Natural killer cell (primary cell): Measurements from ENCODE around the gene ZNF326. TPM values are rescaled to one million over a fixed set of nuclear protein-coding genes. Genes with fewer than 3 reads are reported as not detected.

Experiments used
- ATAC-seq, 3 donors: fragments of 150-1000 bp in 2 of 3; fragments of 200-7000 bp in 1 of 3; cut with Tn5 transposase; 1 replicate in 1 of 3; 2 replicates in 2 of 3; pipeline ENCODE4 v1.10.0; 2021; ENCODE audit warnings: mild to moderate bottlenecking in 2 of 3, moderate library complexity in 2 of 3
- DNase-seq, 2 donors: peaks; one replicate each; pipeline versions ENCODE4 v3.0.0 to v3.0.0-alpha.2; 2013 to 2021; ENCODE audit warnings: mixed read lengths in 1 of 2
- H3K27ac ChIP-seq: one replicate; pipeline ENCODE4 v1.5.1; 2013; ENCODE audit warnings: mild to moderate bottlenecking, low read length
- H3K27me3 ChIP-seq: one replicate; pipeline ENCODE4 v1.6.1; 2013; ENCODE audit warnings: low read length; ENCODE audit not compliant: control insufficient read depth, insufficient read depth
- H3K36me3 ChIP-seq: one replicate; pipeline ENCODE4 v1.6.1; 2013; ENCODE audit warnings: low read length; ENCODE audit not compliant: control insufficient read depth, insufficient read depth
- H3K4me1 ChIP-seq: one replicate; pipeline ENCODE4 v1.6.1; 2013; ENCODE audit warnings: low read length; ENCODE audit not compliant: control insufficient read depth, insufficient read depth
- H3K4me3 ChIP-seq: one replicate; pipeline ENCODE4 v1.5.1; 2013; ENCODE audit warnings: low read length
- H3K9me3 ChIP-seq: one replicate; pipeline ENCODE4 v1.6.1; 2013; ENCODE audit warnings: low read length; ENCODE audit not compliant: control insufficient read depth, insufficient read depth
- H3K27ac Mint-ChIP-seq, 2 donors: one replicate each; pipeline ENCODE4 v1.8.0; 2022; ENCODE audit warnings: mild to moderate bottlenecking in 2 of 2, mixed read lengths in 2 of 2, moderate library complexity in 1 of 2
- H3K27me3 Mint-ChIP-seq, 2 donors: one replicate each; pipeline ENCODE4 v1.8.0; 2022; ENCODE audit warnings: low read depth in 2 of 2, mixed read lengths in 2 of 2
- H3K36me3 Mint-ChIP-seq: one replicate; pipeline ENCODE4 v1.8.0; 2022; ENCODE audit warnings: mixed read lengths
- H3K4me1 Mint-ChIP-seq, 2 donors: one replicate each; pipeline ENCODE4 v1.8.0; 2022; ENCODE audit warnings: mixed read lengths in 2 of 2
- H3K4me3 Mint-ChIP-seq: one replicate; pipeline ENCODE4 v1.8.0; 2022; ENCODE audit warnings: mild to moderate bottlenecking, moderate library complexity, mixed read lengths
- H3K9me3 Mint-ChIP-seq, 2 donors: one replicate each; pipeline ENCODE4 v1.8.0; 2022; ENCODE audit warnings: mixed read lengths in 2 of 2
- WGBS: methylation state at CpG from one replicate; pipeline ENCODE4 v1.1.7; 2013; ENCODE audit warnings: missing lambda C conversion rate; ENCODE audit not compliant: insufficient coverage; 5-methylcytosine and 5-hydroxymethylcytosine counted together
- intact Hi-C: fragments of 100-400 bp; cut with micrococcal nuclease; formaldehyde crosslinking; loops from one replicate; pipeline ENCODE4 v1.14.2; 2022
- total RNA-seq, 4 donors: library from RNA; stranded (reverse); fragments of 120-200 nt in 1 of 4; gene quantifications; one replicate each; pipeline versions ENCODE4 v1.2.3 to v1.2.4, GENCODE V29; 2013 to 2022
- TF ChIP-seq, protein P1 (sequence below): fragments of 200-600 bp; IDR thresholded peaks from one replicate; pipeline ENCODE4 v1.8.0; 2022; ENCODE audit warnings: antibody characterized with exemption

Gene ZNF326
- total RNA-seq, 3 donors from 2014 or later (not counting 1 experiment from before 2014, with no cell fraction given) = 44.4 to 49.2 (median 45.7) TPM

DNA sequence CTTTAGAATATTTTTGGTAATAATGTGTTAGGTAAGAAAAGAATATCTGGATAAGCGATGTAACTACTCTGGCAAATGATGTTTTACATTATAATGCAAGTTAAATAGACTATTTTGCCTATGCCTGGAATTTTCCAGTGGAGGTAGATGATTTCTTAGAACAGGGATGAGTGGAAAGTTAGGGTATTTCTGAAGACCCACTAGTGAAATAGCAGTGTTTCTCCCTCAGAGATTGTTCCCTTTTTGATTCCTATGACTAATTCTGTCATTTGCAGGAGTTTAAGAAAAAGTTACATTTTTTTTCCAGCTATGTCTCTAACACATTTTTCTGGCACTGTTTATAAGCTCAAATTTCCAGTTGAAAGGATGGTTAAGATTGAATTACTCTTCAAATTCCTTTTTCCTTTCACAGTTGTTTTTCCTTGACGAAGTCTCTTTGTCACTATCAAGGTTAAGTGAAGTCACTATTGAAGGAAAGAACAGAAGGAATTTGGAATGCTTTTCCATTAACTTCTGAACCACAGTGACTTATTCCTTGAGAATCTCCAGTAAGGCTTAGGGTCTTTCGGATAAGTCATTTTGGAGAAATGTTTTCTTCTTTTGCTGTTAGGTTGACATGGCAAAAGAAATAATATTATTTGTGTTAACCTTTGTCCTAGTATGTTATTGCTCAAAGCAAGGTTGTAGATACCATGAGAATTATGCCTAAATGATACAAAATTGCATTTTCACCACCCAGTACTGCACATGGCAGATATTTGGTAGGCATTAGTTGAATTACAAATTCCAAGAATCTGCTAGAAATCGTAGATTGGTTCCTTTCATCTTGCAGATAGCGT lies 42.9 kb upstream of the ZNF326 start:
- H3K4me1 ChIP-seq = peaks cover 10% of the 10 kb centered on the region
- Mint-ChIP-seq H3K4me3 (no peak overlapping the region), H3K27ac (no peak overlapping the region), H3K36me3 (no peaks in the 10 kb centered on the region), H3K4me1 (peaks cover 7 to 10% of the 10 kb centered on the region in 2 donors), H3K9me3 (no peaks in the 10 kb centered on the region), H3K27me3 (no peaks in the 10 kb centered on the region)
- H3K27me3 ChIP-seq = no peaks in the 10 kb centered on the region
- no peaks in the 10 kb centered on the region for H3K36me3 ChIP-seq
- 93% methylated on average over 4 of the region's 5 CpGs for WGBS
- no peak for DNase-seq
- no peak overlapping the region for H3K27ac ChIP-seq
- intact Hi-C loops = no loop called here
- TF ChIP-seq, protein P1, sequence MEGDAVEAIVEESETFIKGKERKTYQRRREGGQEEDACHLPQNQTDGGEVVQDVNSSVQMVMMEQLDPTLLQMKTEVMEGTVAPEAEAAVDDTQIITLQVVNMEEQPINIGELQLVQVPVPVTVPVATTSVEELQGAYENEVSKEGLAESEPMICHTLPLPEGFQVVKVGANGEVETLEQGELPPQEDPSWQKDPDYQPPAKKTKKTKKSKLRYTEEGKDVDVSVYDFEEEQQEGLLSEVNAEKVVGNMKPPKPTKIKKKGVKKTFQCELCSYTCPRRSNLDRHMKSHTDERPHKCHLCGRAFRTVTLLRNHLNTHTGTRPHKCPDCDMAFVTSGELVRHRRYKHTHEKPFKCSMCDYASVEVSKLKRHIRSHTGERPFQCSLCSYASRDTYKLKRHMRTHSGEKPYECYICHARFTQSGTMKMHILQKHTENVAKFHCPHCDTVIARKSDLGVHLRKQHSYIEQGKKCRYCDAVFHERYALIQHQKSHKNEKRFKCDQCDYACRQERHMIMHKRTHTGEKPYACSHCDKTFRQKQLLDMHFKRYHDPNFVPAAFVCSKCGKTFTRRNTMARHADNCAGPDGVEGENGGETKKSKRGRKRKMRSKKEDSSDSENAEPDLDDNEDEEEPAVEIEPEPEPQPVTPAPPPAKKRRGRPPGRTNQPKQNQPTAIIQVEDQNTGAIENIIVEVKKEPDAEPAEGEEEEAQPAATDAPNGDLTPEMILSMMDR = no peak
- no peak for ATAC-seq
- H3K9me3 ChIP-seq = no peaks in the 10 kb centered on the region
- no peak overlapping the region for H3K4me3 ChIP-seq

- intact Hi-C loops = no loop called here
These were observed 42.2 kb upstream of the ZNF326 start for GRCh38 chr1:89952605-89953130.

DNA sequence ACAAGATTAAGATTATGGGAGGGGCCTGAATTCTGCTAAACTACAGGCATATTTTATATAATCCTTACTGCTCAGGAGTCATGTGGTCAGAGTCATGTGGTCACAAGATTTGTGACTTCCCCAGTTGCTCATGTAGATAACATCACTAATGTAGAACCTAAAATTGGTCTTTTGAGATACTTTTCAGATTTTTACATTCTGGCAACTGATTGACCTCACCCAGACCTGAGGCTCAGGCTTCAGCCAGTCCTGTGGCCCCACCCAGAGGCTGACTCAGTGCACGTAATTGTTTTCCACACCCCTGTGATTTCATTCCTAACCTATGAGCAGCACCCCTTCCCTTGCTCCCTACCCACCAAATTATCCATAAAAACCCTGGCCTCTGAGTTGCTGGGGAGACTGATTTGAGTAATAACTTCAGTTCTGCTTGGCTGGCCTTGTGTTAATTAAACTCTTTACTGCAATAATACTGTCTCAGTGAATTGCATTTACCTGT lies 41.7 kb upstream of the ZNF326 start:
- no peak overlapping the region for H3K4me3 ChIP-seq
- peak in 1 of 3 donors; percentile 47 for ATAC-seq
- no peaks in the 10 kb centered on the region for H3K9me3 Mint-ChIP-seq

More at GRCh38 chr1:89952605-89953130, 42.2 kb upstream of the ZNF326 start:
- H3K4me1 ChIP-seq = peaks cover 15% of the 10 kb centered on the region
- ATAC-seq (no peak), DNase-seq (no peak)
- no peaks in the 10 kb centered on the region for H3K27me3 ChIP-seq
- Mint-ChIP-seq H3K9me3 (no peaks in the 10 kb centered on the region), H3K4me1 (peaks cover 14 to 17% of the 10 kb centered on the region in 2 donors), H3K27me3 (no peaks in the 10 kb centered on the region), H3K27ac (no peak overlapping the region), H3K4me3 (no peak overlapping the region), H3K36me3 (no peaks in the 10 kb centered on the region)
- 94% methylated on average over 2 of the region's 2 CpGs for WGBS
- no peak overlapping the region for H3K27ac ChIP-seq
- no peak overlapping the region for H3K4me3 ChIP-seq
- no peaks in the 10 kb centered on the region for H3K36me3 ChIP-seq
- TF ChIP-seq, protein P1 = no peak
- H3K9me3 ChIP-seq = no peaks in the 10 kb centered on the region

More for the DNA sequence above, 41.7 kb upstream of the ZNF326 start:
- Histone ChIP-seq H3K9me3 (no peaks in the 10 kb centered on the region), H3K4me1 (peaks cover 19% of the 10 kb centered on the region), H3K36me3 (no peaks in the 10 kb centered on the region), H3K27ac (no peak overlapping the region), H3K27me3 (no peaks in the 10 kb centered on the region)
- Mint-ChIP-seq H3K4me3 (no peak overlapping the region), H3K4me1 (peaks cover 19 to 22% of the 10 kb centered on the region in 2 donors), H3K36me3 (no peaks in the 10 kb centered on the region), H3K27me3 (no peaks in the 10 kb centered on the region), H3K27ac (no peak overlapping the region)
- DNase-seq = peak in 1 of 2 donors; percentile 52
- TF ChIP-seq, protein P1 = no peak
- intact Hi-C loops = no loop called here
- WGBS = 47% methylated on average over 1 of the region's 1 CpG
